B cell (primary cell): Measurements from ENCODE around the gene PTPN11. TPM values are rescaled to one million over a fixed set of nuclear protein-coding genes. Genes with fewer than 3 reads are reported as not detected.

Experiments
- ATAC-seq: fragments of 200-7000 bp; cut with Tn5 transposase; one replicate; pipeline ENCODE4 v1.10.0; 2021; ENCODE audit warnings: low read depth, mild to moderate bottlenecking, moderate number of reproducible peaks, moderate library complexity
- CTCF ChIA-PET: fragments of 350-600 bp; sonication (Branson Sonifier 250); formaldehyde crosslinking; loops from one replicate; lab custom pipeline; 2021; ENCODE audit warnings: antibody characterized with exemption, inconsistent platforms; lab: Charles Lee
- POLR2A ChIA-PET: fragments of 350-600 bp; sonication (Branson Sonifier 250); formaldehyde crosslinking; loops from one replicate; lab custom pipeline; 2021; ENCODE audit warnings: antibody characterized with exemption; lab: Charles Lee
- DNase-seq: peaks from one replicate; pipeline ENCODE4 v3.0.0; 2013
- H2AFZ ChIP-seq: 2 replicates; pipeline ENCODE4 v1.6.1; 2012; ENCODE audit warnings: mild to moderate bottlenecking, low read depth, low read length; ENCODE audit not compliant: insufficient read depth, poor library complexity, severe bottlenecking
- H3K27ac ChIP-seq, 2 donors: 1 replicate in 1 of 2; 2 replicates in 1 of 2; pipeline ENCODE4 v1.5.1; 2012 to 2013; ENCODE audit warnings: low read length in 2 of 2, mild to moderate bottlenecking in 2 of 2, moderate library complexity in 1 of 2
- H3K27me3 ChIP-seq, 4 experiments: fragments of 200-600 bp in 1 of 4; sonication (generic) in 1 of 4; replicated peaks in 1 of 4; 1 replicate in 2 of 4; 2 replicates in 2 of 4; pipeline versions ENCODE4 v1.6.1 to v1.7.0; 2013 to 2016; ENCODE audit warnings: low read length in 3 of 4, mild to moderate bottlenecking in 2 of 4, mixed read lengths in 1 of 4, moderate library complexity in 1 of 4; ENCODE audit not compliant: insufficient read depth in 4 of 4, control insufficient read depth in 3 of 4; ENCODE audit errors: control extremely low read depth in 1 of 4
- H3K36me3 ChIP-seq, 2 experiments: replicated peaks in 1 of 2; 1 replicate in 1 of 2; 2 replicates in 1 of 2; pipeline versions ENCODE4 v1.6.1 to v1.7.1; 2013; ENCODE audit warnings: low read length in 1 of 2; ENCODE audit not compliant: insufficient read depth in 2 of 2, control insufficient read depth in 1 of 2; ENCODE audit errors: control extremely low read depth in 1 of 2, extremely low read depth in 1 of 2
- H3K4me1 ChIP-seq, 2 donors: fragments of 200-600 bp in 1 of 2; sonication (generic) in 1 of 2; 1 replicate in 1 of 2; 2 replicates in 1 of 2; pipeline versions ENCODE4 v1.5.1 to v1.6.1; 2013 to 2017; ENCODE audit warnings: low read length in 2 of 2; ENCODE audit not compliant: control insufficient read depth in 2 of 2, insufficient read depth in 2 of 2
- H3K4me2 ChIP-seq: replicated peaks from 2 replicates; pipeline ENCODE3; 2012; ENCODE audit warnings: mild to moderate bottlenecking, low read depth, low read length; ENCODE audit not compliant: poor library complexity, severe bottlenecking
- H3K4me3 ChIP-seq, 5 experiments: fragments of 200-600 bp in 1 of 5; sonication (generic) in 1 of 5; 1 replicate in 3 of 5; 2 replicates in 2 of 5; pipeline versions ENCODE4 v1.5.1 to v1.7.0; 2011 to 2016; ENCODE audit warnings: low read length in 4 of 5, mild to moderate bottlenecking in 4 of 5, low read depth in 2 of 5, control low read depth in 1 of 5, moderate library complexity in 1 of 5; ENCODE audit not compliant: insufficient read depth in 1 of 5; ENCODE audit errors: control extremely low read depth in 1 of 5, extremely low read depth in 1 of 5
- H3K79me2 ChIP-seq: fragments of 200-600 bp; sonication (generic); one replicate; pipeline ENCODE4 v1.6.0; 2016; ENCODE audit warnings: low read length; ENCODE audit not compliant: control insufficient read depth, insufficient read depth
- H3K9ac ChIP-seq: fragments of 200-600 bp; sonication (generic); 2 replicates; pipeline ENCODE4 v1.6.1; 2017; ENCODE audit warnings: mild to moderate bottlenecking, low read length, moderate library complexity
- H3K9me3 ChIP-seq, 3 donors: one replicate each; pipeline versions ENCODE4 v1.6.1 to v1.7.1; 2013; ENCODE audit warnings: low read length in 2 of 3; ENCODE audit not compliant: control insufficient read depth in 2 of 3, insufficient read depth in 1 of 3; ENCODE audit errors: control extremely low read depth in 1 of 3
- H4K20me1 ChIP-seq: 2 replicates; pipeline ENCODE4 v1.6.0; 2012; ENCODE audit warnings: mild to moderate bottlenecking, low read length; ENCODE audit not compliant: insufficient read depth, control insufficient read depth, poor library complexity, severe bottlenecking
- H3K27ac Mint-ChIP-seq: one replicate; pipeline ENCODE4 v1.8.0; 2021; ENCODE audit warnings: mixed read lengths
- H3K27me3 Mint-ChIP-seq: one replicate; pipeline ENCODE4 v1.8.0; 2021; ENCODE audit warnings: mixed read lengths
- H3K4me1 Mint-ChIP-seq: one replicate; pipeline ENCODE4 v1.8.0; 2021; ENCODE audit warnings: mixed read lengths
- H3K4me3 Mint-ChIP-seq: one replicate; pipeline ENCODE4 v1.8.0; 2021; ENCODE audit warnings: mixed read lengths
- H3K9me3 Mint-ChIP-seq: one replicate; pipeline ENCODE4 v1.8.0; 2022; ENCODE audit warnings: mixed read lengths; ENCODE audit not compliant: insufficient read depth
- CTCF ChIP-seq: fragments of 200-600 bp; IDR thresholded peaks from one replicate; pipeline ENCODE4 v1.8.0; 2022; ENCODE audit warnings: antibody characterized with exemption, mild to moderate bottlenecking
- EZH2 ChIP-seq: IDR thresholded peaks from 2 replicates; pipeline ENCODE4 v1.6.1; 2012; ENCODE audit warnings: borderline replicate concordance, low read depth, mild to moderate bottlenecking, moderate library complexity, low read length; ENCODE audit not compliant: insufficient read depth, poor library complexity, severe bottlenecking
- WGBS: methylation state at CpG from one replicate; pipeline ENCODE4 v1.1.5; 2013; ENCODE audit warnings: missing lambda C conversion rate; ENCODE audit not compliant: insufficient coverage; 5-methylcytosine and 5-hydroxymethylcytosine counted together
- intact Hi-C: fragments of 100-400 bp; cut with micrococcal nuclease; formaldehyde crosslinking; loops from one replicate; pipeline ENCODE4 v1.10.0; 2022
- polyA plus RNA-seq: library from polyadenylated mRNA; depleted of rRNA; stranded (reverse); fragments of >200 nt; gene quantifications from 2 replicates; pipeline ENCODE4 v1.2.3, GENCODE V29; 2012
- total RNA-seq, 2 donors: library from RNA; stranded (reverse); fragments of 120-200 nt in 1 of 2; gene quantifications; 1 replicate in 1 of 2; 2 replicates in 1 of 2; pipeline versions ENCODE4 v1.2.3 to v1.2.4, GENCODE V29; 2013 to 2022

PTPN11 gene
- total and polyA plus RNA-seq, 2 donors (not counting 1 experiment from before 2014, with no cell fraction given), result 7.8 to 53.1 TPM

DNA sequence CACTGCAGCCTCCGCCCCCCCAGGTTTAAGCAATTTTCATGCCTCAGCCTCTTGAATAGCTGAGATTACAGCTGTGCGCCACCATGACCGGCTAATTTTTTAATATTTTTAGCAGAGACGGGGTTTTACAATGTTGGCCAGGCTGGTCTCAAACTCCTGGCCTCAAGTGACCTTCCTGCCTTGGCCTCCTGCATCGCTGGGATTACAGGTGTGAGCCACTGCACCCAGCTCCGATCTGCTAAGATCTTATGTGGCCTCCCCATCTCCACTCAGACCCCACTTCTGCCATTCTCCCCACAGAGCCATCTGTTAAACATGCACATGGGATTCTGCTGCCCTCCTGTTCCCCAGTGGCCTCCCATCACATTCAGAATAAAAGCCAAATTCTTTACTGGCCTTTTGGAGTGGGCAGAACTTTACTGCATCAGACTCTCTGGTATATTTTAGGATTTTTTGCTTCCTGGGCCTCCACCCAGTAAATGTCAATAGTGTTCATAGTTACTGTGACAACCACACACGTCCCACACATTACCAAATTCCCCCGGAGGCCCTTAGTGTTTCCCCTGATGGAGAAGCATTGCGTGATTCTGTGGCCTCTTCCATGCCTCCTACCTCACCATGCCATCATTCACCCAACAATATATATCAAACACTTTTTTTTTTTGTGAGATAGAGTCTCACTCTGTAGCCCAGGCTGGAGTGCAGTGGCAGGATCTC lies 96.3 kb downstream of the PTPN11 start:
- Histone ChIP-seq H3K9me3 (no peaks in the 10 kb centered on the region), H3K36me3 (peaks cover 0 to under 1% of the 10 kb centered on the region in 2 experiments), H3K27ac (no peak overlapping the region), H3K79me2 (no peaks in the 10 kb centered on the region), H3K9ac (no peak overlapping the region), H4K20me1 (no peaks in the 10 kb centered on the region), H2AFZ (no peak overlapping the region), H3K4me2 (no peak overlapping the region), H3K4me1 (no peaks in the 10 kb centered on the region), H3K27me3 (no peaks in the 10 kb centered on the region), H3K4me3 (no peak overlapping the region)
- no peak overlapping the region for H3K4me3 Mint-ChIP-seq
- no peaks in the 10 kb centered on the region for H3K4me1 Mint-ChIP-seq
- peak overlapping the region; percentile 8 for H3K27ac Mint-ChIP-seq
- POLR2A ChIA-PET, result no interaction called here
- TF ChIP-seq CTCF (no peak), EZH2 (no peak)
- no peaks in the 10 kb centered on the region for H3K9me3 Mint-ChIP-seq
- DNase-seq (no peak), ATAC-seq (no peak)
- H3K27me3 Mint-ChIP-seq, result peaks cover 8% of the 10 kb centered on the region
- intact Hi-C loops, result no loop called here
- CTCF ChIA-PET, result no interaction called here
- 94% methylated on average over 8 of the region's 9 CpGs for WGBS

DNA sequence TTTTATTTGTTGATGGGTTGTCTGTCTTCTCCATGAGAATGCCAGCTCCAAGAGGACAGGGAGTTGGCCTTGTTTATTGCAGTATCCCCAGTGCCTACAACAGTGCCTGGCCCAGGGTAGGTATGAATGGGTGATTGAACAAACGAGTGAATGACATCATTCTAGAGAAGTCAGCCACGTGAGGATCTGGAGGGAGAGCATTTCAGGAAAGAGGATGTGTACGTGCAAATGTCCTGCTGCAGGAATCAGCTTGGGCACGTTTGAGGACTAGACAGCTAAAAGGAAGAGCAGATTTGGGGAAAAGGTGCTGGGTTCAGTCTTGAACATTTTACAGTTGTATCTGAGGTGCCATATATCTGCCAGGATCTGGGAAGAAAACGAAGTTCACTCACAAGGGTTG lies 97.1 kb downstream of the PTPN11 start:
- Mint-ChIP-seq H3K4me1 (no peaks in the 10 kb centered on the region), H3K9me3 (no peaks in the 10 kb centered on the region), H3K27ac (no peak overlapping the region), H3K4me3 (no peak overlapping the region), H3K27me3 (peaks cover 8% of the 10 kb centered on the region)
- no peak overlapping the region for H3K4me2 ChIP-seq
- H2AFZ ChIP-seq, result no peak overlapping the region
- H4K20me1 ChIP-seq, result no peaks in the 10 kb centered on the region
- POLR2A ChIA-PET, result no interaction called here
- H3K4me3 ChIP-seq, result no peak overlapping the region
- H3K27ac ChIP-seq, result no peak overlapping the region
- H3K9ac ChIP-seq, result no peak overlapping the region
- H3K27me3 ChIP-seq, result no peaks in the 10 kb centered on the region
- CTCF ChIA-PET, result no interaction called here
- intact Hi-C loops, result no loop called here
- no peaks in the 10 kb centered on the region for H3K36me3 ChIP-seq
- DNase-seq, result no peak
- 72% methylated on average over 4 of the region's 5 CpGs for WGBS
- no peaks in the 10 kb centered on the region for H3K9me3 ChIP-seq
- ATAC-seq, result no peak
- TF ChIP-seq CTCF (no peak), EZH2 (no peak)
- H3K79me2 ChIP-seq, result no peaks in the 10 kb centered on the region
- H3K4me1 ChIP-seq, result no peaks in the 10 kb centered on the region
